Measurements from ENCODE around the gene ZDHHC16. TPM values are rescaled to one million over a fixed set of nuclear protein-coding genes. Genes with fewer than 3 reads are reported as not detected.

ZDHHC16 gene
- total and polyA plus RNA-seq, 10 of the 15 experiments (the other 5 are each of a cell fraction or from before 2014, with no cell fraction given) = 16.8 to 63.1 (median 29.8) TPM

DNA sequence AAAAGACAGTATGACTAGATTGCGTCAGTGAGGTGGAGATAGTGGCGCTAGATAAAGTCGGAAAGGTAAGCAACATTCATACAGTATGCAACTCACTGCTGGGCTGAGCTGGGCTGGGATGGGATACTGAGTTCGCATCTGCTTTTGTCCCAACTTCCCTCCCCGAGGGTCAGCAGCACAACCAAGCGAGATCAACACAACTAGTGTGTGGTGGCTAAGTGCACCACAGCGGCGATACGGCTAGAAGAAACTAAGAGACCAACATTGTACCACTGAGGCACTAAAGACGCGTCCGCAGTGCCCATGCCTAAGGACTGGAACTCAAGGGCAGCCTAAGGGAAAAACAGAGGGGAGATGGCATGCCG lies 636 bp upstream of the ZDHHC16 start:
- CTCF ChIA-PET = interaction anchor here (0.6 to 3.6 kb wide), 7 partner anchors 12 to 127 kb away, joined by 3 to 18 read pairs (median 3); partner anchors contain the start of gene ANKRD2
- H3K27ac ChIP-seq (ENCODE audit: control insufficient read depth, insufficient read depth) = peak overlapping the region; percentile 38
- POLR2A ChIA-PET = interaction anchor here (0.5 to 1.3 kb wide), 4 partner anchors 14 to 71 kb away, joined by 3 to 6 read pairs (median 3); no protein-coding TSS in a partner anchor
- in situ Hi-C loops (cut with MboI) = no loop called here
- intact Hi-C loops (cut with micrococcal nuclease; ENCODE audit: unreplicated experiment) = loop anchor here (5.0 kb wide), 1 partner anchor 52 kb away; the partner anchor contains the start of genes MMS19 and UBTD1
- H3K79me2 ChIP-seq (ENCODE audit: control insufficient read depth, insufficient read depth, low read length) = peaks cover 36% of the 10 kb centered on the region
- H3K4me1 ChIP-seq (ENCODE audit: control insufficient read depth, insufficient read depth, low read length) = peaks cover 8% of the 10 kb centered on the region
- peaks cover 0 to 12% of the 10 kb centered on the region in 2 experiments; a peak in 2 of 4 replicates for H3K36me3 ChIP-seq (ENCODE audit: control insufficient read depth in 2 of 2, insufficient read depth in 2 of 2, low read length in 1 of 2)
- BruUV-seq (replicated peaks) = TSS peak; percentile 75
- FAIRE-seq (no peak), ATAC-seq (peak; percentile 9), DNase-seq (ENCODE audit: low read depth, low spot score) (no peak)
- H3K4me2 ChIP-seq (ENCODE audit: control insufficient read depth, insufficient read depth) = peak overlapping the region; percentile 91
- peak overlapping the region; percentile 81 for H3K9ac ChIP-seq (ENCODE audit: control insufficient read depth, insufficient read depth, low read length)
- SMC1A ChIA-PET (ENCODE audit: uncharacterized antibody, unreplicated experiment) = interaction anchor here (1.0 to 3.0 kb wide), 4 partner anchors 14 to 31 kb away, joined by 3 to 12 read pairs (median 6); no protein-coding TSS in a partner anchor
- H3K9me3 ChIP-seq (replicated peaks; ENCODE audit: control insufficient read depth, insufficient read depth, low read length) = no peaks in the 10 kb centered on the region; the same call in 2 of the 3 replicates
- RAD21 ChIA-PET (ENCODE audit: unreplicated experiment) = interaction anchor here (0.7 kb wide), 1 partner anchor 44 kb away, joined by 3 read pairs; the partner anchor contains the start of gene RRP12
- TF ChIP-seq RELA (IDR thresholded peaks at IDR 0.05; ENCODE audit: borderline replicate concordance, partially characterized antibody) (no peak), EP300 (IDR thresholded peaks at IDR 0.05; ENCODE audit: borderline replicate concordance in 1 of 2, control insufficient read depth in 1 of 2, low read depth in 2 of 2, low read length in 2 of 2) (no peak)
- TF ChIP-seq, protein P1, sequence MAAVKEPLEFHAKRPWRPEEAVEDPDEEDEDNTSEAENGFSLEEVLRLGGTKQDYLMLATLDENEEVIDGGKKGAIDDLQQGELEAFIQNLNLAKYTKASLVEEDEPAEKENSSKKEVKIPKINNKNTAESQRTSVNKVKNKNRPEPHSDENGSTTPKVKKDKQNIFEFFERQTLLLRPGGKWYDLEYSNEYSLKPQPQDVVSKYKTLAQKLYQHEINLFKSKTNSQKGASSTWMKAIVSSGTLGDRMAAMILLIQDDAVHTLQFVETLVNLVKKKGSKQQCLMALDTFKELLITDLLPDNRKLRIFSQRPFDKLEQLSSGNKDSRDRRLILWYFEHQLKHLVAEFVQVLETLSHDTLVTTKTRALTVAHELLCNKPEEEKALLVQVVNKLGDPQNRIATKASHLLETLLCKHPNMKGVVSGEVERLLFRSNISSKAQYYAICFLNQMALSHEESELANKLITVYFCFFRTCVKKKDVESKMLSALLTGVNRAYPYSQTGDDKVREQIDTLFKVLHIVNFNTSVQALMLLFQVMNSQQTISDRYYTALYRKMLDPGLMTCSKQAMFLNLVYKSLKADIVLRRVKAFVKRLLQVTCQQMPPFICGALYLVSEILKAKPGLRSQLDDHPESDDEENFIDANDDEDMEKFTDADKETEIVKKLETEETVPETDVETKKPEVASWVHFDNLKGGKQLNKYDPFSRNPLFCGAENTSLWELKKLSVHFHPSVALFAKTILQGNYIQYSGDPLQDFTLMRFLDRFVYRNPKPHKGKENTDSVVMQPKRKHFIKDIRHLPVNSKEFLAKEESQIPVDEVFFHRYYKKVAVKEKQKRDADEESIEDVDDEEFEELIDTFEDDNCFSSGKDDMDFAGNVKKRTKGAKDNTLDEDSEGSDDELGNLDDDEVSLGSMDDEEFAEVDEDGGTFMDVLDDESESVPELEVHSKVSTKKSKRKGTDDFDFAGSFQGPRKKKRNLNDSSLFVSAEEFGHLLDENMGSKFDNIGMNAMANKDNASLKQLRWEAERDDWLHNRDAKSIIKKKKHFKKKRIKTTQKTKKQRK (IDR thresholded peaks at IDR 0.05; ENCODE audit: low read depth, low read length) = no peak
- H2AFZ ChIP-seq (ENCODE audit: control insufficient read depth, low read depth, low read length) = peak overlapping the region; percentile 96
- no peaks in the 10 kb centered on the region for H3K27me3 ChIP-seq (replicated peaks in 1 of 2; ENCODE audit: control insufficient read depth in 2 of 2, insufficient read depth in 2 of 2, low read length in 1 of 2)
- peak overlapping the region; percentile 89 for H3K4me3 ChIP-seq
- no peaks in the 10 kb centered on the region for H4K20me1 ChIP-seq (ENCODE audit: control insufficient read depth, insufficient read depth)
- 1% methylated on average over 13 of the region's 13 CpGs for WGBS (ENCODE audit: insufficient coverage, insufficient replicate concordance, low lambda C conversion rate, missing lambda C conversion rate)

Data from GM12878 (cell line).